ENCODE results near the gene SF3A1.

GRCh38 chr22:30358541-30358940 is 1.8 kb upstream of the SF3A1 start:
- TF ChIP-seq, protein P1, sequence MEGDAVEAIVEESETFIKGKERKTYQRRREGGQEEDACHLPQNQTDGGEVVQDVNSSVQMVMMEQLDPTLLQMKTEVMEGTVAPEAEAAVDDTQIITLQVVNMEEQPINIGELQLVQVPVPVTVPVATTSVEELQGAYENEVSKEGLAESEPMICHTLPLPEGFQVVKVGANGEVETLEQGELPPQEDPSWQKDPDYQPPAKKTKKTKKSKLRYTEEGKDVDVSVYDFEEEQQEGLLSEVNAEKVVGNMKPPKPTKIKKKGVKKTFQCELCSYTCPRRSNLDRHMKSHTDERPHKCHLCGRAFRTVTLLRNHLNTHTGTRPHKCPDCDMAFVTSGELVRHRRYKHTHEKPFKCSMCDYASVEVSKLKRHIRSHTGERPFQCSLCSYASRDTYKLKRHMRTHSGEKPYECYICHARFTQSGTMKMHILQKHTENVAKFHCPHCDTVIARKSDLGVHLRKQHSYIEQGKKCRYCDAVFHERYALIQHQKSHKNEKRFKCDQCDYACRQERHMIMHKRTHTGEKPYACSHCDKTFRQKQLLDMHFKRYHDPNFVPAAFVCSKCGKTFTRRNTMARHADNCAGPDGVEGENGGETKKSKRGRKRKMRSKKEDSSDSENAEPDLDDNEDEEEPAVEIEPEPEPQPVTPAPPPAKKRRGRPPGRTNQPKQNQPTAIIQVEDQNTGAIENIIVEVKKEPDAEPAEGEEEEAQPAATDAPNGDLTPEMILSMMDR (IDR thresholded peaks at IDR 0.05): no peak
- no peak for TF ChIP-seq POLR2A (IDR thresholded peaks at IDR 0.05)

Data from esophagus squamous epithelium (tissue), 4 donors.